ENCODE data around the gene LRRN4CL.
"Not testable (repeated sequence)": the region's sequence is repeated elsewhere in the genome, so short reads cannot be mapped to it uniquely, and the experiment has no call there.

Gene LRRN4CL

GRCh38 chr11:62675415-62675814 lies 13.9 kb downstream of the LRRN4CL start:
- DNase-seq = not testable (repeated sequence)

GRCh38 chr11:62673196-62673525 lies 16.2 kb downstream of the LRRN4CL start:
- DNase-seq = no peak

DNA sequence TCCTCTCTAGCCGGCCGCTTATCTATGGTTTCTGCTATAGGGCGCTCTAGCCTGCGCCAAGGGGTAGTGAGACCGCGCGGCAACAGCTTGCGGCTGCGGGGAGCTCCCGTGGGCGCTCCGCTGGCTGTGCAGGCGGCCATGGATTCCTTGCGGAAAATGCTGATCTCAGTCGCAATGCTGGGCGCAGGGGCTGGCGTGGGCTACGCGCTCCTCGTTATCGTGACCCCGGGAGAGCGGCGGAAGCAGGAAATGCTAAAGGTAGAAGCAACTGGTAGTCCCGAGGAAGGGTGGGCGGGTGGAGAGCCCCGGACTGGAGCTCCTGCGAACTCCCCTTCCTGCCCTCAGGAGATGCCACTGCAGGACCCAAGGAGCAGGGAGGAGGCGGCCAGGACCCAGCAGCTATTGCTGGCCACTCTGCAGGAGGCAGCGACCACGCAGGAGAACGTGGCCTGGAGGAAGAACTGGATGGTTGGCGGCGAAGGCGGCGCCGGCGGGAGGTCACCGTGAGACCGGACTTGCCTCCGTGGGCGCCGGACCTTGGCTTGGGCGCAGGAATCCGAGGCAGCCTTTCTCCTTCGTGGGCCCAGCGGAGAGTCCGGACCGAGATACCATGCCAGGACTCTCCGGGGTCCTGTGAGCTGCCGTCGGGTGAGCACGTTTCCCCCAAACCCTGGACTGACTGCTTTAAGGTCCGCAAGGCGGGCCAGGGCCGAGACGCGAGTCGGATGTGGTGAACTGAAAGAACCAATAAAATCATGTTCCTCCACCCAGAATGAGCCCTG lies 17.5 kb downstream of the LRRN4CL start, which contains the start of the genes LBHD1 and UQCC3:
LBHD1 (minus strand) TSS at position 660 of the 782 bp plus-strand sequence. CDS start 2,236 bp downstream, outside the sequence.
UQCC3 (plus strand) TSS at position 66 of the 782 bp plus-strand sequence; CDS start at position 139, 73 bp downstream.
- peak; percentile 84 for DNase-seq

DNA sequence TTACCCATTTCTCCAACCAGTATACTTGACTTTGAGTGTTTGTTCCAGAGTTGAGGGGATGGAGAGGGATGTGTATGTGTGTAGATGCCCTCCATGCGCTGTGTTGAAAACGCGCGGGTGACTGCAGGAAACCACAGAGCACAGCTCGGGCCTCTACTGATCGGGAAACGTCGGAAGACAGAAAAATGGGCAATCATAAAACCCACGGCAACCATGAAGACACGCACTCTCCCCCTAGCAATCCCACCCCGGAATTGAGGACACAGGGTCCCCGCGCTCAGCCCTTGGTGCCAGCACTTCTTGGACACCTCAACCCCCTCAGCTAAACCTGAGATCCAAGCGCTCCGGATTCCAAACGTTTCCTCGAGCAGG lies 18.1 kb downstream of the LRRN4CL start:
- DNase-seq = no peak

DNA sequence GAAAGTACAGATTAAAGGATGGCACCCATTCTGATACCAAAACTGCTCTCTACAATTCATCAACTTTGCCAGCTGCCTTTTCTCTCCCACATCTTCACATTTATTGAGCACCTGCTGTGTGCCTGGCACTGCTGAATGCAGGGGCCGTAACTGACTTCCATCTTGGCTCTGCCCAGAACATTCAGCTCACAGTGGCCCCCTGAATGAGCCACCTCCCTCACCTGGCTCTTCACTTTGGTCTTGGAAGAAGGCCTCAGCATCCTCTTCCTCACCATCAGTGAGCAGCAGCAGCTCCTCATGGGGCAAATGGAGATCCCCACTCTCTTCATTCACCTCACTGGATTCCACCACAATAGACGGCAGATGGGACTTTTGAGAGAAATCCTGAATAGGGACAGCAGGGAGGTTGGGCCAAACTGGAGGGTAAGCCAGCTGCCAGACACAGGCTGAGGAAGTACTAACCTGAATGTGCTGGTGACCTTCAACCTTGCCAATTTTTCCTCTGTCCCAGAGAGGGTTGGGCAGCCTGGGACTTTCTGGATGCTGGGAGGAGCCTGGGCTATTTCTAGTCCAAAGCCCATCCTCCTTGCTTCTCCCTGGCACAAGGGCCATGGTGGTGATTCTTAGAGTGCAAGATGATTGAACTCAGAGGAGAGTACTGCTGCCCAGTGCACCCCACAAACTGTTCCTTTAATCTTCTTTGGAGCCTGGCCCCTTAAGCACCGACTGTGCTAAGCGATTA lies 19.7 kb downstream of the LRRN4CL start:
- DNase-seq = no peak

DNA sequence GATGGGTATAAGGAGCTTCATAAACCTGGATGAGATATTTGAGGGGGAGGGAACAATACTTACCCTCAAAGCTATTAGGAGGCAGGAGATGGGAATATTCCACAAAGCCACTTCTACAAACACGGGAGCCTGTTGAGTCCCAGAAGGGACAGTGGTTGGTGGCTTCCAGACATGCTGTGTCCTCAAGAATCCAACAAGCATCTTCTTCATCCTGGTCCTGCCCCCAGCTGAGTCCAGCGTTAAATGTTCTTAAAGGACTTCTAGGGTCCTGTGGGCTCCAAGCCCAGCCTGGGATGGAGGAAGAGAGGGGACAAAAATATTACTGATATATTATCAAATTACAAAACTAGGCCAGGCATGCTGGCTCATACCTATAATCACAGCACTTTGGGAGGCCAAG lies 21.9 kb downstream of the LRRN4CL start:
- DNase-seq = no peak

DNA sequence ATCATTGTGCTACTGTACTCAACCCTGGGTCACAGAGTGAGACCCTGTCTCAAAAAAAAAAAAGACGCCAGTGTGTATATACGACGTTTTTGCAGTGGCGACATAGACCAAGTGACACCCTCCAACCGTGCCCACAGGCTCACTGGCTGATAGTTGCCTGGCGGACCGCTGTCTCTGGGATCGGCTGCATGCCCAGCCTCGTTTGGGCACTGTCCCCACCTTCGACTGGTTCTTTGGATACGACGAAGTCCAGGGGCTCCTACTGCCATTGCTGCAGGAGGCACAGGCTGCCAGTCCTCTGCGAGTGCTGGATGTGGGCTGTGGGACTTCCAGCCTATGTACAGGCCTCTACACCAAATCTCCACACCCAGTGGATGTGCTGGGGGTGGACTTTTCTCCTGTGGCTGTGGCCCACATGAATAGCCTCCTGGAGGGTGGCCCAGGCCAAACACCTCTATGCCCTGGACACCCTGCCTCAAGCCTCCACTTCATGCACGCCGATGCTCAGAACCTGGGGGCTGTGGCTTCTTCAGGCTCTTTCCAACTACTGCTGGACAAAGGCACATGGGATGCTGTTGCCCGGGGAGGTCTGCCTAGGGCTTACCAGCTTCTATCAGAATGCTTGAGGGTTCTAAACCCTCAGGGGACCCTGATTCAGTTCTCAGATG lies 22.9 kb downstream of the LRRN4CL start:
- no peak for DNase-seq

DNA sequence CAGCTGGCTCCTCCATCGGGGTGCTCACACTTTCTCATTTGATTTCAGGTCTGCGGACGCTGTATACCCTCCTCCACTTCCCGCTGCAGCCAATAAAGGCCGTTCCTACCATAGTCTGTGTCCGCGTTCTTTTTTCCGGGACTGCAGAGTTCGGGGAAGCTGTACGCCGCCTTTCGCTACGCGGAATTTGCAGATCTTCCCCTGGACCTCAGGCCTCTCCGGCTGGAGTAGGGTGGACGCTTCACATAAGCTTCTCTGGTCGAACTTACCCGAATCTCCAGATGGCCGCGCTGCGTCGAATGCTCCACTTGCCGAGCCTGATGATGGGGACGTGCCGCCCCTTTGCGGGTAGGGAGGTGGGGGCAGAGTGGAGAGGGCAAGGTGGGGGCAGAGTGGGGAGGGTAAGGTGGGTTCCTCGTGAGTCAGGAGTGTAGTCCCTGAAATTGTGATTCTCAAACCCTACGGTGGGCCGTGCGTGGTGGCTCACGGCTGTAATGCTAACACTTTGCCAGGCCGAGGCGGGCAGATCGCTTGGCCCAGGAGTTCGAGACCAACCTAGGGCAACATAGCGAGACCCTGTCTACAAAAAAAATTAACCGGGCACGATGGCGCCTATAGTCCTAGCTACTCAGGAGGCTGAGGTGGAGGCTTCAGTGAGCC lies 23.6 kb downstream of the LRRN4CL start:
- peak; percentile 66 for DNase-seq

GRCh38 chr11:62665075-62665598 lies 24.2 kb downstream of the LRRN4CL start, which contains the start of the genes C11orf98 and CSKMT:
Gene C11orf98, minus strand, starts transcription at chr11:62665210. Its CDS starts 41 bp downstream, at chr11:62665169.
Gene CSKMT, plus strand, starts transcription at chr11:62665312. Its CDS starts 568 bp downstream, at chr11:62665880.
- peak; percentile 96 for DNase-seq

DNA sequence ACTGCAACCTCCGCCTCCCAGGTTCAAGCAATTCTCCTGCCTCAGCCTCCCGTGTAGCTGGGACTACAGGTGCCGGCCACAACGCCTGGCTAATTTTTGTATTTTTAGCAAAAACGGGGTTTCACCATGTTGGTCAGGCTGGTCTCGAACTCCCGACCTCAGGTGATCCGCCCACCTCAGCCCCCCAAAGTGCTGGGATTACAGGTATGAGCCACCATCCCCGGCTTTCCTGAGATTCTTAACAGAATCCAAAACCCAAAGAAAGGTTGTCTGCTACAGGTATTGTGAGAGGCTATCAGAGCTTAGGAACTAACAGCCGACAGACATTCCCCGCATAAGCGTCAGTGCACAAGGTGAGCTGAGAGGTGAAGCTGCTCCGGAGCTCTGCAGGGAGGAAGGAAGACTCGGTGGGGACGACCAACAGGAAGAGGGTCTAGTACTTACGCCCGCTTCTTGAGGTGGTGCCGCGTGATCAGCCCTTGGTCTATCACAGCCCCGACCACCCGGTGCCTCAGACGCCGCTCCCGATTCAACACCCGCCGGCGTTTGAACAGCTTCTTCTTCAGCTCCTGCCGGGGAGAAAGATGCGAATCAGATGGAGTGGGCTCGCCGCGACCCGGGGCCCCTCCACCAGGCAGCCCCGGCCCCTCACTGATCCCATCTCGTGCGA lies 24.8 kb downstream of the LRRN4CL start:
- no peak for DNase-seq

DNA sequence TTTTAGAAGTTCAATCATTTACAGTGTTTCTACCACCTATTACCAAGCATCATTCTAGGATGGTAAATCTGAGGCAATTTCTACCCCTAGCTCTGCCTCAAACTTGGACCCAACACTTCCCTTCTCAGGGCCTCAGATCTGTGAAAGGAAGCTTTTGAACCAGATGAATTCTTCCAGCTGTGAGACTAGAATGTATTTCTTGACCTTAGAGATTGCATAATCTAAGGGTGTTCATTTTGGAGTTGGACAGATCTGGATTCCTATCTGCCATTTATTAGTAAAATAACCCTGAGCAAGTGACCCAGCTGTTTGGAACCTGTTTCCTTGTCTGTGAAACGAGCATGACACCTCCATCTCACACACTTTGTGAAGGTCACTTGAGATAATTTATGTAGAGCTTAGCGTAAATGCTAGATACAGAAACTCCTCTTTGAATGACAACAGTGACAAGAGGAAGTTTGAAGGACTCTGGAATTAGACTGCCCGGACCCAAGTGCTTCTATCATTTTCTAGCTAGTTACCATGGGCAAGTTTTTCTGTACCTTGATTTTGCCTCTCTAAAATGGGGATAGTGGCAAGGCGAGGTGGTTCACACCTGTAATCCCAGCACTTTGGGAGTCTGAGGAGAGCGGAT lies 32.4 kb downstream of the LRRN4CL start:
- no peak for DNase-seq

DNA sequence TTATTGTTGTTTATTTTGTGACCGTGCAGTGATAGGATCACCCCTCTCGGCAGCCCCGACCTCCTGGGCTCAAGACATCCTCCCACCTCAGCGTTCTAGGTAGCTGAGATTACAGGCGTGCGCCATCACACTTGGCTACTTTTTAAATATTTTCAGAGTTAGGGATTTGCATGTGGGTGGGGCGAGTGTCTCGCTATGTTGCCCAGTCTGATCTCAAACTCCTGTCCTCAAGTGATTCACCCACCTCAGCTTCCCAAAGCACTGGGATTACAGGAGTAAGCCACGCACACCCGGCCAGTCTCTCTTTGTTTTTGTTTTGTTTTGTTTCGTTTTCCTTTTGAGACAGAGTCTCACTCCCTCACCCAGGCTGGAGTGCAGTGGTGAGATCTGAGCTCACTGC lies 35.0 kb downstream of the LRRN4CL start:
- DNase-seq = no peak

DNA sequence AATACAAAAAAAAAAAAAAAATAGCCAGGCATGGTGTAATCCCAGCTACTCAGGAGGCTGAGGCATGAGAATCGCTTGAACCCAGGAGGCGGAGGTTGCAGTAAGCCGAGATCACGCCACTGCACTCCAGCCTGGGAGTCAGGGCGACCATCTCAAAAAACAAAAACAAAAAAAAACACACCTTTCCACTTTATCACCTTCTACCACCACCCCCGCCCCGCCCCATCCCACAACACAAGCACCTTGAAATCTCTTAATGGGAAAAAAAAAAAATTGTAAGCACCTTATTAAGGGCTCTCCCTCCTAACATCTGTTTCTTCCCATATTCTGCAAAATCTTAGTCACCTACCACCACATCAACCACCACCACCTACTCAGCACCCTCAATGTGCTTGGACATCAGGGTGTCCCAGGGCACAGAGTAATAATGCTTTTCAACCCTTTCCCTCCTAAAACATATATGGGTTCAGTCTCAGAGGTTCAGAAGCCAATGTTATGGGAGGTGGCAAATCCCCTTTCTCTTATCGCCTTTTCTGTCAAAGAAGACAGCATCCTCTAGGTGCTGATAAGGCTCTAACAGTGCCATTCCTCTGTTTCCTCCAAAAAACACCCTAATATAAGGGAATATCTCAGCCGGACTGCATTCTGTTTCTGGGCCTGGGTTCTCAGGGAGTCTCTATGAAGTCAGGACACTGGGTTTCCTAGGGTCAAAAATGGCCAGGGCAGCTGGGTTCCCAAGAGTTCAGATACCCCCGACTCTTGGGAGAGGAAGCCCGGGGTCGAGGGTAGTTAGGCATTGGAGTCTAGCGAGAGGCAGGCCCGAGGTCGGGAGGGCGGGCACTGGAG lies 36.9 kb downstream of the LRRN4CL start:
- DNase-seq = no peak

DNA sequence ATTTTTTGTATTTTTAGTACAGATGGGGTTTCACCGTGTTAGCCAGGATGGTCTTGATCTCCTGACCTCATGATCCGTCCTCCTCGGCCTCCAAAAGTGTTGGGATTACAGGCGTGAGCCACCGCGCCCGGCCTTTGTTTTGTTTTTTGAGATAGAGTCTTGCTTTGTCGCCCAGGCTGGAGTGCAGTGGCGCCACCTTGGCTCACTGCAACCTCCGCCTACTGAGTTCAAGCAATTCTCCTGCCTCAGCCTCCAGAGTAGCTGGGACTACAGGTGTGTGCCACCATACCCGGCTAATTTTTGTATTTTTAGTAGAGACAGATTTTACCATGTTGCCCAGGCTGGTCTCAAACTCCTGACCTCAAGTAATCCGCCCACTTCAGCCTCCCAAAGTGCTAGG lies 39.0 kb downstream of the LRRN4CL start:
- not testable (repeated sequence) for DNase-seq

DNA sequence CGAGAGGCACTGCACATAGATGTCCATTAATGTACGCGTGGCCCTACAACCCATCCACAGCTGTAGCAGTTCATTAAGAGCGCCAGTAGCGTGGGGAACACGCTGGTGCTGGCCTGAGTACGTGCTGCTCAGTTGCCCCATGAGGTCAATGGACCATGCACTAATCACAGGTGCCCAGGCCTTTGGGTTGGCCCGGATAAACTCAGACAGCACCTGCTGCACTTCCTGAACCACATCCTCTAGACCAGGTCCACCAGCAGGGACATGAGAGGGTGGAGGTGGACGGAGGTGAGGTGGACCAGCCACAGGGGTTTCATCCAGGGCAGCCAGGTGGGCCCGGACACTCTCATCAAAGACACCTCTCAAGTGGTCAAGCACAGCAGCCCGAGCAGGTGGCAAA lies 39.8 kb downstream of the LRRN4CL start:
- DNase-seq = no peak

DNA sequence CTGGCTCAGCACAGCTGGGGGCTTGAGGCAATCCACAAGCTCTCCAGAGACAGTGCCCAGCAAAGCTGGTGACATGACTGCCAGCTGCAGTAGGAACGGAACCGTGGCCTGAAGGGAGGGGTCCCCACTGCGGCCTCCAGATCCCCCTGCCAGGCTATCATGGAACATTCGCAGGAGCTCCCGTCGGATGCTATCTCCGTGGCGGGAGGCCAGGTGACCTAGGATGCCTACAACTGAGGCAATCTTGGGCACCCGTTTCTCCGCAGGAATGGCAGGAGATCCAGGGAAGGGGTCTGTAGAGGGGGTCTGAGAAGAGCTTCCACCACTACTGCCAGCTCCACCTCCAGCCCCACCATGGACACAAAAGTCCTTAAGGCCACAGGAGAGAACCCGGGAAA lies 40.4 kb downstream of the LRRN4CL start:
- DNase-seq = no peak

DNA sequence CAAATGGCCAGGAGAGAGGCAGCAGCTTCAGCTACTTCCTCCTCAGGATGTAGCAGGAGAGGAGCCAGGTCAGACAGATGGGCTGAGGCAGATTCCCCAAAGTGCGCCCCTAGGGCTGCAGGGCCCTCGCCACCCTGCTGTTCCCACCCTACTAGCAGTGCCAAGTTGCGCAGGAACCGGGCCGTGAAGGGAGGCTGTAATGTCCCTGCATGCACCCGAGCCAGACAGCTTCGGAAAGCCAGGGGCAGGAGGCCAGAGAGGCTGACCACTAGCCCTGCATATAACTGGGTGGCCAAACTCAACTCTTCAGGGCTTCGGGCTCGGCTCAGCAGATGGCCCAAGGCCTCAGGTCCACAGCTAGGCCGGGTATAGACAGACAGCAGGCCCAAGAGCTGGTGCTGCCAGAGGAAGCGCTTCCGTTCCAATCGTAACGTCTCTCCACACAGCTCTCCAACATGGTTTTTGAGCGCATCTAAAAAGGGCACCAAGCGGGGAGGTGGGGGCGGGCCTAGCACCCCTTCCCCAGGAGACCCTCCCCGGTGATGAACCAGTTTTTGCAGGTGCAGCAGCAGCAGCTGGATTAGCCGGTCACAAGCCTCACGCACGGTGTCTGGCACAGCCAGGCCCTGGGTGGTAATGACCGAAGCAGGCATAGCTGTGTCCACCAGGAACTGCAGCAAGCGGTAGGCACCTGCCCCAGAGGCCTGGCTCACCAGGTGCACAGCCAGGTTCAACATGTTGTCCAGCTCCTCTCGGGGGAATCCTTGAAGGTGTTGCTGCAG lies 41.0 kb downstream of the LRRN4CL start:
- no peak for DNase-seq

DNA sequence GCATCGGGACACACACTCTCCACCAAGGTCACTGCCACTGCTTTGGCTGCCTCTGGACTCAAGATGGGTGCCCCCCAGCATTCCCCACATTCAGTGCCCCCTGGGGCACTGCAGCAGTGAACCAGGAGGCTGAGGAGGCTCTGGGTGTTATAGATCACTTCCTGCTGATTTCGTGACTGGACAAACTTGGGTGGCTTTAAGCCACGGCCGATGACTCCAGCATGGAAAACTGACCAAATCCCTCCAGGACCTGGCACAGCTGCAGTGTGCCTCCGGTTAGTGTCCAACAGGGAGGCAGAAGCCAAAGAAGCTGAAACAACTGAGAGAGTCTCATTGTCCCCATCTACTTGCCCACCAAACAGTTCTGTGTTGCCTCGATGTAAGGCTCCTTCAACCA lies 41.7 kb downstream of the LRRN4CL start:
- no peak for DNase-seq

DNA sequence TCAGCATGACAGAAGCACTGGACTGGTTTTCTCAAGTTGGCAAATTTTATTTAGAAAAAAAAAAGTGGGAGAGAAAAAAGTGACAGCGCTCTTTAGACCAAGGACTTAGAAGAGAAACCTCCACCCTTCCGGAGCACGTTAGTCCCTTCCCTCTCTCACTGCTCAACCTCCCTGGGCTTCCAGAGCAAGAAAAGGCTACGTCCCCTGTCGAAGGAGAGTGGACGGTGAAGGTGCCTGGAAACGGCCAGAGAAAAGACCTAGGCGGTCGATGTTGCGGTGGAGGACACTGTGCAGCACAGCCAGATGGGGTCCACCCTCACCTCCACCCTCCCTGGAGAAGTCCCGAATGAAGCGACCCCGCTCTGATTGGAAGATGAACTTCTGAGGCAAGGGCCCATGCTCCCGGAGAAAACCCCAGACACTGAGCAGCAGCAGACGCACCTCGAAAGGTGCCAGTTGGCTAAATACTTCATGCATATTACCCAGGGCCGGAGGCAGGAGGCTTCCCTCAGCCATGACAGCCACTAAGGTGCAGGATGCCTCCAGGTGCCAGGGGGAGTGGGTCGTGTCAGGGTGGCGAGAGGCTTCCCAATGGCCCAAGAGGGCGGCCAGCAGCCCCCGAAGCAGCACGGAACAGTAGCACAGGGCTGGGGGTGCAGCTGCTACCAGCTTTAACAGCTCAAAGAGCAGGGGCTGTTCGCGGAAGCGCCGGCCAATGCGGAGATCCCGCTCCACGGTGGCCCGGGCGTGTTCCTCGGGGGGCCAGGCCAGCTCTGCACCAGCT lies 42.3 kb downstream of the LRRN4CL start:
- no peak for DNase-seq

Measured in midbrain (tissue), 1 donor.